DMS153 (cell line): ENCODE data around the gene SEMA6B.

Experiments used
- DNase-seq: peaks from one replicate; lab custom pipeline; 2025; lab: John Stamatoyannopoulos, UW

SEMA6B gene

GRCh38 chr19:4493104-4493928 is 66.2 kb downstream of the SEMA6B start:
- no peak for DNase-seq
